MM.1S (cell line): ENCODE measurements around the gene NTM.

Source experiments
- DNase-seq: peaks from one replicate; pipeline ENCODE4 v3.0.0-alpha.2; 2015
- H2AFZ ChIP-seq: fragments of 300-600 bp; sonication (generic); 2 replicates; pipeline ENCODE4 v1.6.0; 2016; ENCODE audit warnings: antibody characterized with exemption, low read length
- H3F3A ChIP-seq: fragments of 300-600 bp; sonication (generic); 2 replicates; pipeline ENCODE4 v1.6.1; 2016; ENCODE audit warnings: mild to moderate bottlenecking, antibody characterized with exemption, low read length, moderate library complexity, mixed read lengths; ENCODE audit not compliant: insufficient read depth
- H3K27ac ChIP-seq: fragments of 300-600 bp; sonication (generic); 2 replicates; pipeline ENCODE4 v1.5.1; 2016; ENCODE audit warnings: mild to moderate bottlenecking, low read length
- H3K27me3 ChIP-seq: fragments of 300-600 bp; sonication (generic); replicated peaks from 2 replicates; pipeline ENCODE4 v1.6.0; 2016; ENCODE audit warnings: low read length; ENCODE audit not compliant: insufficient read depth
- H3K36me3 ChIP-seq: fragments of 300-600 bp; sonication (generic); replicated peaks from 2 replicates; pipeline ENCODE4 v1.6.1; 2016; ENCODE audit warnings: mild to moderate bottlenecking, low read length, mixed read lengths; ENCODE audit not compliant: insufficient read depth
- H3K4me1 ChIP-seq: fragments of 300-600 bp; sonication (generic); 2 replicates; pipeline ENCODE4 v1.6.1; 2016; ENCODE audit warnings: low read length, mixed read lengths
- H3K4me2 ChIP-seq: fragments of 300-600 bp; sonication (generic); 2 replicates; pipeline ENCODE4 v1.6.0; 2016; ENCODE audit warnings: low read depth, low read length
- H3K4me3 ChIP-seq: fragments of 300-600 bp; sonication (generic); 2 replicates; pipeline ENCODE4 v1.5.1; 2016; ENCODE audit warnings: low read length, mixed read lengths
- H3K79me2 ChIP-seq: fragments of 300-600 bp; sonication (generic); 2 replicates; pipeline ENCODE4 v1.6.1; 2016; ENCODE audit warnings: mixed run types, low read length, mixed read lengths
- H3K9ac ChIP-seq: fragments of 300-600 bp; sonication (generic); 2 replicates; pipeline ENCODE4 v1.6.1; 2016; ENCODE audit warnings: low read length, mixed read lengths
- H3K9me2 ChIP-seq: fragments of 300-600 bp; sonication (generic); replicated peaks from 2 replicates; pipeline ENCODE4 v1.6.1; 2016; ENCODE audit warnings: mild to moderate bottlenecking, low read length, mixed read lengths; ENCODE audit not compliant: insufficient read depth
- H3K9me3 ChIP-seq: fragments of 300-600 bp; sonication (generic); replicated peaks from 2 replicates; pipeline ENCODE4 v1.6.1; 2016; ENCODE audit warnings: mild to moderate bottlenecking, low read length, mixed read lengths; ENCODE audit not compliant: insufficient read depth
- H4K20me1 ChIP-seq: fragments of 300-600 bp; sonication (generic); 2 replicates; pipeline ENCODE4 v1.6.1; 2016; ENCODE audit warnings: mild to moderate bottlenecking, low read length, moderate library complexity, mixed read lengths; ENCODE audit not compliant: insufficient read depth
- CTCF ChIP-seq: fragments of 300-600 bp; sonication (generic); IDR thresholded peaks from 2 replicates; pipeline ENCODE4 v1.5.1; 2016; ENCODE audit warnings: antibody characterized with exemption, low read length, mixed read lengths
- EZH2 ChIP-seq: fragments of 300-600 bp; sonication (generic); optimal IDR thresholded peaks from 2 replicates; pipeline ENCODE3; 2017; ENCODE audit warnings: low read depth, mild to moderate bottlenecking, antibody characterized with exemption, low read length, mixed read lengths
- EZH2phosphoT487 ChIP-seq: fragments of 300-600 bp; sonication (generic); IDR thresholded peaks from 2 replicates; pipeline ENCODE4 v1.6.1; 2018; ENCODE audit warnings: antibody characterized with exemption, low read length

NTM gene

GRCh38 chr11:131375421-131375820, 5.0 kb downstream of the NTM start:
- Histone ChIP-seq H3K4me1 (peaks cover 27% of the 10 kb centered on the region), H3K79me2 (no peaks in the 10 kb centered on the region), H3K27ac (no peak overlapping the region), H3K4me3 (no peak overlapping the region), H4K20me1 (no peaks in the 10 kb centered on the region), H3K4me2 (no peak overlapping the region), H3K9ac (no peak overlapping the region), H3K9me2 (no peaks in the 10 kb centered on the region), H3K36me3 (no peaks in the 10 kb centered on the region), H3K27me3 (no peaks in the 10 kb centered on the region), H3K9me3 (no peaks in the 10 kb centered on the region), H3F3A (0 out of 2 replicates have a peak, but pooled peaks cover 11% of the 10 kb centered on the region), H2AFZ (no peak overlapping the region)
- DNase-seq: no peak
- no peak for TF ChIP-seq EZH2
- TF ChIP-seq EZH2phosphoT487: no peak
- no peak for TF ChIP-seq CTCF

GRCh38 chr11:131375915-131376314, 5.5 kb downstream of the NTM start:
- no peak for TF ChIP-seq EZH2phosphoT487
- TF ChIP-seq CTCF: no peak
- TF ChIP-seq EZH2: no peak
- H4K20me1 ChIP-seq: no peaks in the 10 kb centered on the region
- H3K27me3 ChIP-seq: no peaks in the 10 kb centered on the region
- H2AFZ ChIP-seq: no peak overlapping the region
- no peaks in the 10 kb centered on the region for H3K9me2 ChIP-seq
- H3F3A ChIP-seq: 0 out of 2 replicates have a peak, but pooled peaks cover 11% of the 10 kb centered on the region
- no peaks in the 10 kb centered on the region for H3K79me2 ChIP-seq
- no peak for DNase-seq
- no peak overlapping the region for H3K9ac ChIP-seq
- peaks cover 25% of the 10 kb centered on the region for H3K4me1 ChIP-seq
- no peaks in the 10 kb centered on the region for H3K9me3 ChIP-seq
- H3K4me2 ChIP-seq: no peak overlapping the region
- no peak overlapping the region for H3K4me3 ChIP-seq
- H3K27ac ChIP-seq: no peak overlapping the region
- H3K36me3 ChIP-seq: no peaks in the 10 kb centered on the region

- H3K27ac ChIP-seq: peak overlapping the region; percentile 53; the same call in 1 of the 2 replicates
- no peaks in the 10 kb centered on the region for H3K9me3 ChIP-seq
- H3K4me1 ChIP-seq: peaks cover 22% of the 10 kb centered on the region
- H3K79me2 ChIP-seq: no peaks in the 10 kb centered on the region
- no peak overlapping the region for H3K9ac ChIP-seq
- H2AFZ ChIP-seq: no peak overlapping the region; the same call in 1 of the 2 replicates
- H3K4me2 ChIP-seq: peak overlapping the region; percentile 28; the same call in 1 of the 2 replicates
- 0 out of 2 replicates have a peak, but pooled peaks cover 11% of the 10 kb centered on the region for H3F3A ChIP-seq
- no peak for TF ChIP-seq EZH2
- no peak for TF ChIP-seq CTCF
- TF ChIP-seq EZH2phosphoT487: no peak
- no peaks in the 10 kb centered on the region for H3K9me2 ChIP-seq
- H4K20me1 ChIP-seq: no peaks in the 10 kb centered on the region
- no peaks in the 10 kb centered on the region for H3K36me3 ChIP-seq
- H3K4me3 ChIP-seq: no peak overlapping the region
- no peaks in the 10 kb centered on the region for H3K27me3 ChIP-seq
- peak; percentile 78 for DNase-seq
Measured at GRCh38 chr11:131378931-131379330, 8.5 kb downstream of the NTM start.
